ENCODE results near the gene OSBPL10.

Gene OSBPL10

DNA sequence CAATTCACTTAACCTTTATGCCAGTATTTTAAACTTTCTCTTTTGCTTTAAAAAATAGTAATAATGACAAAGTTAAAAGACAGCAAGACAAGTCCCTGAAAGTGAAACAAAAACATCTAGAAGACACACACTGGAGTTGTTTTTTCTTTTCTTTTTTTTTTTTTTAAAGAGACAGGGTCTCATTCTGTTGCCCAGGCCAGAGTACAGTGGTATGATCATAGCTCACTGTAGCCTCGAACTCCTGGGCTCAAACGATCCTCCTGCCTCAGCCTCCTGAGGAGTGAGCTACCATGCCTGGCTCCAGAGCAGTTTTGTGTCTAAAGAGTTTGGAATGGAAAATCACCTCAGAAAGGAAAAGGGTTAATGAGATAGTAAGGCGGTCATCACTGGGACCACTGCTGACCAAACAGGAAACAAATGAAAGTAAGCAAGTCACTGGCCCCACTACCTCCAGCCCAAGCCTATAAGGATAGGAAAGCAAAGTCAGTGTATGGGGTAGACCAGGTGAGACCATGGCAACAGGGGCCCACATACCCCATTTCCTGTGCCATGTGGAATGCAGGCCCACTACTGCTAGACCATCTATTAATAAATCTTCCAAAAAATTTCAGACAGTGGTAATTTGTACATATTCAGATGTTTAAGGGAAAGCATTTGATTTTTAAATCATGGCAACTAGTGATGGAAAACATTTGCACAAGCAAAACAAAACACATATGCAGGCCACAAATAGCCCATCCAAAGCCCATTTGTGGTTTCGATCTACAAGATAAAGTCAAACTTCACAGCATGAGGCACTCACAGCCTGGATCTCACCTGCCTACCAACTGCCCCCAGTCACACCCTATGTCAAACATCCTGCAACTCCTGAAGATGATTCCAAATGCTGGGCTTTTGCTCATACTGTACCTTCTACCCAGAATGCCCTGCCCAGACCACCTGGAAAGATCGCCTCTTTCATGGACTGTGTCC, 62.6 kb downstream of the OSBPL10 start:
- FAIRE-seq, result no peak

DNA sequence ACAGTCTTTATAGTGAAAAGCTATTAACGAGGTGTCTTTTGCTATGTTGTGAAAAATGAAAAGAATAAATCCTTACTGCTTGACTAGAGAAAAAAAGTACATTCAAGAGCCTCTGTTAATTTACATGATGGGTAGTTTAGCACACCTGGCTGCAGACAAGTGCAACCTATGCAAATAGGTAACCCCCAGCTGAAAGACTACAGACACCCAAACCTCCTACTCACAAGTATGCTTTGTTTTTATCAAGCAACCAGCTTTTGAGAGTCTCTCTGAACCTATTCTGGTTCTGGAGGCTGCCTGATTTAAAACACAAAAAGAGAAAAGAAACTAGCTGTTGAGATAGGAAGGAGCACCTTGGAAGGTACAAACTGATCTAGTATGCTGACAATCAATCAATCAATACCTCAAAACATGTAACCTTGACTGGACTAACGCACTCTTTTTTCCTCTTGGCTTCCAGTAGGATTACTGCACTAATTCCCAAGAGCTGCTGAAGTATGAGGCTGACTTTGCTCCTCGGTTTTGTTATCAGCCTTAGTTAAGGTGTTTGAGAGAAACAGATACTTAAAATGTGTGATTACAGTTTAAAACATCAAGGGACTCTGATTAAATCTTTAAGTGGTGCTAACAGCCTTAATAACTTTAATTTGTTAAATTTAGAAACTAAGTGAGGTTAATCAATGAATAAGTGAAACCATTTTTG, 63.6 kb downstream of the OSBPL10 start:
- no peak for FAIRE-seq

DNA sequence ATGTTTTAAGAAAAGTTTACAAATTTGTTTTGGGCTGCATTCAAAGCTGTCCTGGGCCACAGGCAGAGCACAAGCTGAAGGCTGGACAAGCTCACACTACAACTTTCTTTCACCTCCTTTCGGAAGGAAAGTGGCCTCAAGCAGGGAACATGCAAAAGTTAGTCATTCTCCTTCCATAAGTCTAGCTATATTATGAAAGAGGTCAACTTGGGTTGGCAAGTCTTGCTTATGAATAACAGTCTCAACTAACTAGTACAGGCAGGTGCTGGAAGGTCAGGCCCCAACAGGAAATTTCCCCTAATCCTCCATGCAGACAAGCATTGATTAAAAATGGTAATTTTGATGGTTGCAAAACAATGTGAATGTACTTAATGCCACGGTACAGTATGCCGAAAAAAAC, 69.4 kb downstream of the OSBPL10 start:
- FAIRE-seq, result no peak

DNA sequence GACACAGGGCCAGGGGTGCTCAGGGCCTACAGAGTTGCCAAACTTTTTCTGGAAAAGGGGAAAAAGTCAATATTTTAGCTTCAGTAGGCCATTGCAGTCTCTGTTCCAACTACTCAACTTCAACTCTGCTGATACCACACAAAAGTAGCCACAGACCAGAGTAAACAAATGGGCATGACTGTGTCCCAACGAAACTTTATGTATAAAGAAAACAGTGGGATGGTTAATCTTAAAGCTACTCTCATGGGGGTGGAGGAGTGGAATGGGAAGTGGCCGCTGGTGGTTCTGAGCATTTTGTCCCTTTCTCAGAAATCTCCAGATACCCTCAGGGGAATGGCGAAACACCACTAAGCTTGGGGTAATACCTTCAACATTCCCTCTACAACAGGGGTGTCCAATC, 69.9 kb downstream of the OSBPL10 start:
- no peak for FAIRE-seq

DNA sequence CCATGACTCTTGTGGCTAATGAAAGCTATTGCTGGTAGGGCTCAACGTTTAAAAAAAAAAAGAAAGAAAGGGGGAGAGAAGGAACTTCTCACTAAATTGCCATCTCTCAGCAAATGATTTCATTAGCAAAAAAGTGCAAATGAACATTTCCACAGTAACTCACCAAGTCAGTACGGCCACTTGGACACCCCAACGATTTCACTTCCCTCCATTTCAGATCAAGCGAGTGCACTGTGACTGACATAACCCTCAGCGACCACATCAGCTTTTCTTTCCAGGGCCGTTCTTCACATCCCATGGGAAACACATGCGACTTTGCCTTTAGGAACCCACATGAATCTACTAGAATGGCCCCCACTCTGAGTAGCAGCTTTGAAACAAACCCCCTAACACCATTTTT, 71.6 kb downstream of the OSBPL10 start:
- FAIRE-seq, result no peak

DNA sequence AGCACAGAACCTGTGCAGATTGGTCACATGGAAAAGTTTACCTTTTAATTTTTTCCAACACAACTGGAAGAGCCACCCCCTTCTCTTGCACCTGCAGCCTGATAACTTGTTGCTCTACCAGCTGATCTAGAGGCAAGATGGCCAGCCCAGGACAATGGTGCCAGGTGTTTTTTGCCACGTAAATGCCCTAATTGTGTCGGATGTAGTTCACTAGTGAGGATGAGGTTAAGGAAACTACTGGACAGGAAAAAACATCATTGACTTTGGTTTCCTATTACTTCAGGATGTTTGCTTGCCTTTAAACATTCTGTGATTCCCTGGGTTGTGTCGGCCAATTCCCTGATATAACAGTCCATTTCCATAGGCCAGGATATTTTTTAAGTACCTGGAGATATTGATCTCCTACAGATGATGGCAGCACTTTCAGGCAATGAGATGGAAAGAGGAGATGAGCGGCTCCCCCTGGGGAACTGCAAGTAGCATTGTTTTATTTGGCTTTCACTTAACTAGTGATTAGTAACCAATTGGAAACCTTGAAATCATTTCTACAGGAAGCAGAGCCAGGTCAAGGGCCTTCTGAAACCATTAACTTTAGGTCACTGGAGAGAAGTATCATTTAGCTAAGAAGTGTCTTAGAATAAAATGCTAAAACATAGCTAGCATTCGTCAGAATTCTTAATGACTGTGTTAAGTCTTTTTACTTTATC, 72.5 kb downstream of the OSBPL10 start:
- FAIRE-seq, result no peak

DNA sequence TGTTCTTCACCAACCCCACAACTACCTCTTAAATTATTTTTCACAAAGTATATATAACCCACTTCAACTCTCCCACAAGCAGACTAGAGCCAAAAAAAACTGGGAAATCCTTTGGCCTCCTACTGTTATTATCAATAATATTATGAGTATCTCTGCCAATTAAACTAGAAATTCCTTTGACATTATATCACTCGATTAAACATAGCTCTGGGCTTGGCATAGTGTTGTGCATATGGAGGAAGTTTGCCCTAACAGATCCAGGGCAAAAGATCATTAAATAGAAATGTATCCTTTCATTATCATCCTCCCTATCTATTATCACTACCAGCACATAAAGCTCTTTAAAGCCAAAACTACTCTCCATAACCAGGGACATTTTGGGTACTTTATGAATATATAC, 74.9 kb downstream of the OSBPL10 start:
- no peak for FAIRE-seq

DNA sequence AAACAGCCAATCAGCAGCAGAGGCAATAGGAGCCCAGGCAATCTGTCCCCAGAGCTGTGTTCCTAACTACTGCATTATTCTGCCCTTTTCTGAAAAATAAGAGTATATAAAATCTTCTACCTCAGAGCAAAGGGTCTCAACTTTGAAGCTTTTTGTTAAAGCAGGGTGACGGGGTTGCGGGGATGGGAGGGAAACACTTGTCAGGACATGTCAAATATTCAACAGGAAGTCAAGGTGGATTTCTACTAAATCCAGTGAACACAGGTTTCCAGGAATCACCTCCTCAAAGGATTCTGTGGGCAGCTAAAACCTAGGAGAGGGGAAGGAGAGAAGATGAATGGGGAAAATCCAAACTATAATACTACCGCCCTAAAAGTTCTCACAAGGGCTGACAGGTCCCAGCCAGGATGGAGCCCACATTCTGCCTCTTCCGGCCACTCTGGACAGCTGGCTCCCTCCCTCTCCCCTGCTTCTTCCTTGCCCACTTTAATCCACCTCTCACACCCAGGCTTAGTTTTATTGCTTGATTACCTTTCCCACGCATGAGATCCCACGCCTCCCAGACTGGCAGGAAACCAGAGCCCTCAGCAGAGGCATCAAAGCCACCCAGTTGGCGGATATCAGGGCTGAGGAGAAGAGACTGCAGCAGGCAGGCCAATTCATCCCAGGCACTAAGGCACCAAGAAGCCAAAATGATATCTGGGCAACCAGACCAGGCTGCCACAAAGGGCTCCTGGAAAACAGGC, 77.2 kb downstream of the OSBPL10 start:
- FAIRE-seq, result no peak

DNA sequence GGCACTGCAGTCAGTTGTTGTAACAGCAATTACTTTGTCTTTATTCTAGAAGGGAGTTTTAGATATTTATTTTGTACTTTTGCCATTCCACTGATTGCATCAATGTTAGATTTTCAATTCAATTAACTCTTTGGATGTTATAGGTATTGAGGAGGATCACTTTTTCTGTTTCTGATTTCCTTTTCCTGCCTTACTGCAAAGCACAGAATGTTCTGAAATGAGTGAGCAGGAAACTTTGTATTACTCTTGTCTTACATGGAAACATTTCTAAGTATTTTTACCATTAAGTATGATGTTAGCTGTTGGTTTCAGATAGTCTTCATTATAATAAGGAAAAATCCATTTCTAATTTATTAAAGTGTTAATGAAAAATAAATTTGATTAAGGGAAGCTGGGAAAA, 80.5 kb downstream of the OSBPL10 start:
- no peak for FAIRE-seq

DNA sequence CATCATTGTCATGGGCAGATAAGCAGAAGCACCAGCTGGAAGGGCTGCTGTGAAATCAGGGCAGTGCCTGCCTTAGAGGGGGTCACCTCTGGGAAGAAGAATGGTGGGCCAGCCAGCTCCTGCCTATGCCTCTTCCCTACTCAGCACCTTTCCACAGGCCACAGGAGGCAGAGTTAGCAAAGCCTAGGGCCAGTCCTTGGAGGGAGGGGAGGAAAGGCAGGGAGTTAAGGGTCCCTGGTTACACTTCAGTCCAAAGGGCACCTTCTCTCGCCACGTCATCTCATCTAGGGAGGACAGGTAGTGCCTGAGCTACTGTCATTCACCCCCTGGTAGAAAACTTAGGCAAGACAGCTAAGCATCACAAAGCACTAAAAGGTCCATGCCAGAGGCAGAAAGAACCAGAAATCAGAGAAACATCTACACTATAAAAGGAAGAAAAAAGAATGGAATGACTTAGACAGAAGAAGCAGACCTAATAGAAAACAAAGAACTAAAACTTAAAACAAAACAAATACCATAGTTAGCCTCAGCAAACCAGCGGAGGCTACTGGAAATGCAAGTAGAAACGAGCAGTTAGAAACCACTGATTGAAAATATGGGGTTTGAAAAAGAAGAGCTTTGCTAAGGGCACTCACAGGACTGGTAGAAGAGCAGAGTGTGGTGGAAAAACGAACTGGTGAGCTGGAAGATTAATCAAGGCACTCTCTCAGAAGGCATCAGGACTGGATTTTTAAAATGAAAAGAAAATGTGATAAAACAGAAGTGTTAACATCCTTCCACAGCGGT, 84.2 kb downstream of the OSBPL10 start:
- FAIRE-seq, result no peak

DNA sequence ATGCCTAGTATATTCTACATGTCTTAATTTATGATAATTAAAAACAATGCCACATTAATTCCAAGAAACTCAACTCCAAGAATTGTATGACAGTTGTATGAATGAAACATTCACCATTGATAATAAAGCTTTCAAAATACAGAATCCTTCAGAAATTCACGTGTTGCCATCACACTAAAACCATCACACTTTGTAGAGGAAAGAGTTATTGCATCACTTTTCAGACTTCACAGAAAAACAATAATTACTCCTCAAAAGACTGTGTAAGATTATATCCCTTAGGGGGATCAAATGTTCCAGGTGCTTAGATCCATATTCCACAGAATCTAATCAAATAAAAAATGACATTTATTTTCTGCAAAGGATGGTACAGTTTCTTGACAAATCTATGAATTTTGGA, 85.0 kb downstream of the OSBPL10 start:
- no peak for FAIRE-seq

DNA sequence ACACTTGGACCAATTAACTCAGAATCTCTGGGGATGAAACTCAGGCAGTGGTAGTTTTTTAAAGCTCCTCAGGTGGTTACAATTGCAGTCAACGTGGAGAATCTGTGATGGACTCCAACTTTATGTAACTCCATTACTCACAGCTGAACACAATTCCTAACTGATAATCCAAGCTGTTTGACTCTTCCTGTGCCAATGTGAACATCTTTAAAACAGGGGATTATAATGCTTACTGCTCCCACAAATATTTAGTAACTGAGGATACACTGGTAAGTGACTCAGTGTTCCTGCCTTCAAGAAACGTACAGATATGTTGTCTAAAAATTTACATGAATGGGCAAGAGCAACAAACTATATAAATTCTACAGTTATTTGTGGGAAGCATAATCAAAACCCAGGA, 85.6 kb downstream of the OSBPL10 start:
- no peak for FAIRE-seq

DNA sequence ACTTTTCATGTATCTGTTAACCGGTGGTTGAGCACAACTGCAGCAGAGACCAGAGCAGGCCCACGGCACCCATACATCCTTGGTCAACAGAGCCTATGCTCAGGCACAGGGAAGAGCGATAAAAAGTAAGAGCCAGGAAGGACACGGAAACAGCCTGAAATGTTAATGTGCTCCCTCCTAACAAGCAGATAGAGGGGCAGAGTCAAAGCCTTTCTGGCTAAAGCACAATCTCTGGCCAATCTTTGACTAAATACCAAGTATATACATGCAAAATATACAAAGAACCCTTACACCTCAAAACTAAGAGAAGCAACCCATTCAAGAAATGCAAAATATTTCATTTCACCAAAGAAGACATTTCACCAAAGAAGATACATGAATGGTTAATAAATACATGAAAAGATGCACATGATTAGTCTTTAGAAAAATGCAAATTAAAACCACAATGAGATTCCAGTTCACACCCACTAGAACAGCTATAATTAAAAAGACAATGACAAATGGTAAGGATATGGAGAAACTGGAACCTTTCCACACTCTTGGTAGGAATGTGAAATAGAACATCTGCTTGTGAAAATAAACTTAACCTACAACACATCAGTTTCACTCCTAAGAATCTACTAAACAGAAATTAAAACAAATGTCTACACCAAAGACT, 88.0 kb downstream of the OSBPL10 start:
- no peak for FAIRE-seq

DNA sequence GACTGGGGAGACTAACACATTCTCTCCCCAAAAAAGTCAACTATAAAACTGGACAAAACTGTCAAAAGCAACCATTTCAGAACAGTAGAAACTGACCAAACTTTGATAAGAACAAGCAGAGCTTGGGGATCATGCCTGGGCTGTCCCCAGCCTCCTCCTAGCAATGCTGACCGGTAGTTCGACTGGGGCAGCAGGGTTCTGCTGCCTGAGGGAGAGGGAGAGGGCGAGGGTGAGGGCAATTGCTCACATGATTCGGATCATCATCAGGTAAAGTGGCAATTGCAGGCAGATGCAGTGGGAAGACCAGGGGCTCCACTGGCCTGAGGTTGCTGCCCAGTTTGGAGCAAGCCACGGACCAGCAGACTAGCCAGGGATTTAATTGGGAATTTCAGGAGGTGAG, 88.6 kb downstream of the OSBPL10 start:
- no peak for FAIRE-seq

DNA sequence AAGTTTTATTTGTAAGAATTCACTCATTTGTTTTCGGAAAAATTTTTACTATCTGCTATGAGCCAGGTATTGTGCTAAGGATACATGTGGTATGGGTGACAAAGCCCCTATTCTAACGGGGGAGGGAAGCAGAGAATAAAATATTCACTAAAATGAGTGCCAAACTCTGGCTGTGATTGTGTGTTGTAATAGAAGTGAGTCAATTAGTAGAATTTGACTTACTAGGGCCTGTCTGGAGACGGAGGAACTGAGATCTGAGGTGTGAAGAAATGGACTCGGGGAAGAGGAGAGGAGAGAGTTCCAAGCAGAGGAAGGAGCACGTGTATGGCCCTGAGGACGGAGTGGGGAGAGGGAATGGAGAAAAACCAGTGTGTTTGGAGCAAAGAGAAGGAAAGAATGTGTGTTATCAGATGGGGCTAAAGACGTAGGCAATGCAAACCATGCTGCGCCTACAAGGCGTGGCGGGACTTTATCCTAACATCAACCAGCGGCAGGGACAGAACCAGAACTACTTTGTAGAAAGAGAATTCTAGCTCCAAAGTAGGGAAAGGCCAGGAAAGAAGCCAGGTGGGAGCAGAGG, 89.1 kb downstream of the OSBPL10 start:
- no peak for FAIRE-seq

DNA sequence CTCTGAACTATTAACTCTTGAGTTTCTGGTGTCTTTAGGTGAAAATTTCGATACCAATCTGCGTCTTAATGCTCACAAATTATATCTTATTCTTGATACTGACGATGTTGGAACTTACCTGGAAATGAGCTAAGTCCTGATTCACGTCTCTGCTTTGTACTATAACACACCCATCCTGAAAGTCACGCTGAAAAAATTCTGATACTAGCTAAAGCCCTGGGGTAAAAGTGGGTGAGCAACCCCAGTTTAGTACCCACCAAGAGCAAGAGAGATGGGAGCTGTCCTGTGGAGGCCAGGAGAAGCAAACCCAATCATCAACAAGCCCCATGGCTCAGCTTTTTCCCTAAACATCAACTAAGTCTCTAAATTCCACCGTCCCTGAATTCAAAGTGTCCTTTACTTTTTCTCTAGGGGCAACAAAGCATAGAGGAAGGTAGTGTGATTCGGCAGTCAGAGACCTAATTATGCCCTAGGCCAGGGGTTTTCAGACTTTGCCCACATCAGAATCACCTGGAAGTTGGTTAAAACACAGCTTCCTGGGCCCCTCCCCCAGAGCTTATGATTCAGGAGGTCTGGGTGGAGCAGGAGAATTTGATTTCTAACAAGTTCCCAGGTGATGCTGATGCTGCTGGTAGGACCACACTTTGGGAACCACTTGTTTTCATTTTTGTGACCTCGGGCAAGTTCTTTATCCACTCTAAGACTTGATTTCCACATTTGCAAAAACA, 90.2 kb downstream of the OSBPL10 start:
- no peak for FAIRE-seq

DNA sequence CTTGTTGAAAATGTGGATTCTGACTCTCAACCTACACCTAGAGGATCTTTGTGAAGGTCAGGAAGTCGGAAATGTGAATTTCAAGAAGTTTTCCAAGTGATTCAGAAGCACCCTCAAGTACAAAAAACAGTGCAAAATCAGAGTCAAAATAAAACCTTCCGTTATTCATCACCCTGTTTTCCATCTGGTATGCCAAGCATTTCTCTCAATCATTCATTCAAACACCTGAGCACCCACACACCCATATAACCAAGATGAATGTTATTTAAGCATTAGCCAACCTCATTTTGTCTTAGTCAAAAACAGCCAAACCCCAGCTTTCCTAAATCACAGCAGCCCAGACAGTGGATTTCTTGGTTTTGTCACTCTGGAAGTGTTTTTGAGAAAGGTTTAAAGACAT, 91.1 kb downstream of the OSBPL10 start:
- FAIRE-seq, result no peak

DNA sequence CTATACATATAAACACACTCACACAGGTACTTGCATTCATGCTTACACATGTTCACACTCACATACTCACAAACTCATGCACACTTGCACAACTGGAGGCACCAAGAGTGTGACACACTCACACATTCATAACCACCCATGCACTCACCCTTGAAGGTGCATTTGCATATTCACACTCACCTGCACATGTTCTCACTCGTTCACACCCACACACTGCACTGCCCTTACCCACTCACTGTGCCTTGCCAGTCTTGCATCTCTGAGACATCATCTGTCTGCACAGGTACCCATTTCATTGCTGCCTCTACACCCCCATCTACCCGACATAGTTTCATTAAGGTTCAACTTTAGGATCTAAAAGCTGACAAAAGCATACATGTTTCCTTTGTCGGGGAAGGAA, 95.8 kb downstream of the OSBPL10 start:
- no peak for FAIRE-seq

DNA sequence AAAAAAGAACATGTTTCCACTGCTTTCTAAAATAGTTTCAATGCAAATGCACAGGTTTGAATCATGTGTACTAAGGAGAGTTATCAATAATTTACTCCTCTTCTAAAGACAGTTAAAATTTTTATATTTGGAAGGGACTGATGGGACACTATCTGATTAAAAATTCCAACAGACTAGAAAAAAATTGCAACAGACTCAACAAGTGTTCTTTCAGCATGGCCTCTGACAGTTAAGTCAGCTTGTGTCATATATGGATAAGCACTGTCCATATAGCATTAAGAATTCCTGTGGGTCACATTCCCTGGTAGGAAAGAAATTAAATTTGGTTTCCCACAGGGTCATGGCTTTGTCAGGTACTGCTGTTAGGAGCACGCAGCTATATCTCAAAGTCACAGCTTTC, 96.8 kb downstream of the OSBPL10 start:
- no peak for FAIRE-seq

DNA sequence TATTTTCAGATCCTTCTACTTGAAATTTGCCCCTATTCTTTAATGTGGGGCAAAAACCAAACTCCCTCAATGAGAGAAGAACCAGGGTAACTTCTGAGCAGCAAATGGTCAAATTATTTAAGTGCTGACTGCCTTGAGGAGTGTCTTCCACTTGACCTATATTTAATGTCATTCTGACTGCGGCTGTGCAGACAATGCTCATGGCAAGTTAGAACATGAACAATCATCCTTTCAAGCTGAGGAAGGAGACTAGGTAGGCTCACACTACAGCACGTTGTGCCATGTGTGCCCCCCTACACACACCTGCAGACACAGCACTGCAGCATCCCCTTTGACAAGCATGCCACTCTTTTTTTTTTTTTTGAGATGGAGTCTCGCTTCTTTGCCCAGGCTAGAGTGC, 98.2 kb downstream of the OSBPL10 start:
- no peak for FAIRE-seq
